ENCODE results near the gene SMG7.
A peak's percentile ranks its signal among the peaks of the same experiment; 100 is the strongest.

SMG7 gene

DNA sequence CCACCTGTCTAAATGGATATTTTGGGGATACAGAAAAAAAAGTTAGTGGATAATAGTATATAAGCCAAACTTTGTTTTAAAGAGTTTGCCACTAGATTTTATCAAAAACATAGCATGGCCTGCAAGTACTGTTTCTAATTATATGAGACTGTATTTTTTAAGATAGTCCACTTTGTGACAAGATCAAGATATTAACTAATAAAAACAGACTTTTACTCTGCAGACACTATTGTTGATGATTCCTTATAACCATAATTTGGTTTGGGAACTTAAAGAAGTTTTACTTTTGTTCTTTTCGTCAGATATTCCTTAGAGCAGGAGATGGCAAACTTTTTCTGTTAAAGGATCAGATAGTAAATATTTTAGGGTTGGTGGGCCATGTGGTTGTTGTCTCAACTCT is 36.4 kb downstream of the SMG7 start:
- DNase-seq (ENCODE audit: low spot score): no peak

DNA sequence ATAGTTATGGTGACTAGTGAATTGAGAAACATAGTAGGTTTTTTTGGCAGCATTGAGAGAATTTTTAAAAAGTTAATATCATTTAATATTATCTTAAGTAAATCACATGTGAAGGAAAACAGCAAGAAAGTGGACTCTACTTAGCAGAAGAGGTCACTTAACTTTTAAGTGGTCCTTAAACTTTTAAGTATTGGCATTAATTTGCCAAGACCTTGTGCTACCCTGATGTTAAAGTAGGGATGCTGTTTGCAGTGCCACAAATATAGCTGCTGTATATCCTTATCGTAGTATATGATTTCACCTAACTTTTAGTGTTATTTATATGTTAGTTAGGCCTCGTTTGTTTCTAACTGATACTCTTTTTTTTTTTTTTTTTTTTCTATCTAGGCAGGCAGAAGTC is 40.2 kb downstream of the SMG7 start:
- no peak for DNase-seq (ENCODE audit: low spot score)

DNA sequence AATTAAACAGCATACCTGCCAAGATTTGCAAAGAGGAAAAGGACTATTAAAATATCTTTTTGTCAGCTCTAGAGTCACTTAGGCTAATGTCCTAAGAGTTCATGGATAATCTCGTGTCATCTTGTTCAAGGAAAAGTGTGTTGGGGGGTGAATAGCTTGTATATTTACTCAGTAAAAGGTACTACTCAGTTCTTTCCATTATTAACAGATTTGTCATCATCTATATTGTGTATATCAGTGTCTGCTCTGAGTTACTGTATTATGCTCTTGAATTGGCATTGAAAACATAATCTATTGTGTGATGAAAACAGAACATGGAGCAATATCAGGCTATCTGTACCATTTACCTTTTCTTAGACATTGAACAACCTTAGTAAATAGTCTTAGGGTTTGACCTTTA is 41.9 kb downstream of the SMG7 start:
- no peak for DNase-seq (ENCODE audit: low spot score)

DNA sequence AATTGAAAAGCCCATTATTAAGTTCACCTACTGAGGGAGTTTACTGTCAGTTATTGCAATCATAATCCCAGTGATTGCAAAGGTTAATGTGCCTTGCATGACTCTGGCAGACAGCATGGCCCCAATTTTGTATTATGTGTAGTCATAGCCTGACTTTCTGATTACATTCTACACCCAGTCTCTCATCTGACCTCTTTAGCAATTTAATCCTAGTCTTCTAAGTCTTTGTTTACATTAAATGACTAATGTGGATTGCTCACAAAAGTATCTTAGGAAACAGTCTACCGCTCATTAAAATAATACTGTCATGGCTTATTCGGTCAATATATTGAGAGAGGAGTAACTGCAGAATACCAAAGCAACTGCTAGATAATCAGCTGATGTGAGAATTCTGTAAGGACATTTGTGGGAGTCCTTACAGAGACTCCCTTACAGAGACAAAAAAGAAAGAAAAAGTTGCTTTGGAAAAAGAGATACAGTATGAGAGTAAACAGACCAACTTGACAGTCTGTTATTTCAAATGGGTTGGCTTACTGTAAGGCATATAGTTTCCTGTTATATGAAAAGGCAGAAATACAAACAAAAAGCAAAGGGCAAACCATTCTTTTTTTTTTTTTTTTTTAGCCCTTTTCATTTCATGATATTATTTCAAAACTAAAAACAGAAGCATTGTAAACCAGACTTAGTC is 42.8 kb downstream of the SMG7 start:
- DNase-seq (ENCODE audit: low spot score): no peak

DNA sequence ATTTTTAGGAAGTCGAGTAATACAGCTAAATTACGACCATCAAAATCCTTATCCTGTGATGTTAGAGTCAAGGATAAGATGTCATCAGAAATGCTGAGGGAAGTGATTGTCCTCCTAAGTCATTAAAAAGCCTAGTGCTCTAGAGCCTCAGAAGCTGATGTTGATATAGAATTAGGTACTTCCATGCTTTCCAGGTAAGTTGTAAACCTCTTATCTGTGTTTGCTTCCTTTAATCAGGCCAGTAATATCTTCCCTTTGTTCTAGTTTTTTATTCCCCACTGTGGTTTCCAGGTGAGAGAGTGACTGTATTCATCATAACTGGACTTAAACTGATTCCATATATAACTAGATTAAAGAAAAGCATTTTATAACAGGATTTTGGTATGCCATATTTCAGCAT is 44.4 kb downstream of the SMG7 start:
- no peak for DNase-seq (ENCODE audit: low spot score)

DNA sequence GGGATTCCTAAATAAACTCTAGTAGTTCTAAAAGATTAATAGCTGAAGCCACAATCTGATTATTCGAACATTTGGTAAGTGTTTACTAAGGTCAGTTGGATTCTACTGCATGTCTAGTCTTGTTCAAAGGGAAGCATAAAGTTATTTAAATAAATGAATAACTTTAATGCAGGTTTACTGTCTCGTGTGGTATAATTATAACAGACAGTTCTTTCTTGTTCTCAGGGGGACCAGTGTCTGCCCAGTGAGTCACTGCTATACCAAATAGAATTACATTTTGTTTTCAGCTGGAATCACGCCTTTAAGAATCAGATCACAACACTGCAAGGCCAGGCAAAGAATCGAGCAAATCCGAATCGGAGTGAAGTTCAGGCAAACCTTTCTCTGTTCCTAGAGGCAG is 45.1 kb downstream of the SMG7 start:
- DNase-seq (ENCODE audit: low spot score): no peak

DNA sequence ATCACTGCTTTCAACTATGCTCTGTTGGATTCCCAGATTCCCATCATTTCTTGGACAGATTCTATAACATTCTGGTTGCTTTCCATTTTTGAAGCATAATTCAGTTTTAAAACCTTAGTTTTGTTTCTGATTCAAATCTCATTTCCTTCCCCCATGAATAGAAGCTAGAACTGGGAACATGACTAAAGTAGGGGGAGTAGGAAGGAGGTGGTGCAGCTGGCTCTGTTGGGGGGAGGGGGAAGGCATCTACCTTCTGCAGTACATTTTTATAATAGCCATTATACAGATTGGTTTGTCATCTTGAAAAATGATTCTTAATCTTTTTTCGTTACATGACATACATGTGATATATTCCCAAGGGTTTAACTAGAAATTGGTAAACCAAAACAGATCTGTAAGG is 48.1 kb downstream of the SMG7 start:
- no peak for DNase-seq (ENCODE audit: low spot score)

DNA sequence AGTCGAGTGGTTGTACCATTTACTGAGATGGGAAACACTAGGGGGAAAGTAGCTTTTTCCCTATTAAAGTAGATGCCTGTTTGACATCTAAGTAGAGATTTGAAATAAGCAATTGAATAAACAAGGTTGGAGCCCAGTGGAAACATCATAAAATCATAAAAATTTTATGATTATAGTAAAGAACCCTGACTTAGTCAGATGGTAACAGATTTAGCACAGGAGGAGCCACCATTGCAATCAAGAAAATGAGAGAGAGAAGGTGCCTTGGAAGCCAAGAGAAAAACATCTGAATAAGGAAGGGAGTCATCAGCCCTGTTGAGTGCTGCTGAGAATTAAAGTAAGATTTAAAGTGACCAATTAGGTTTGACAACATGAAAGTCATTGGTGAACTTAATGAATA is 49.8 kb downstream of the SMG7 start:
- no peak for DNase-seq (ENCODE audit: low spot score)

DNA sequence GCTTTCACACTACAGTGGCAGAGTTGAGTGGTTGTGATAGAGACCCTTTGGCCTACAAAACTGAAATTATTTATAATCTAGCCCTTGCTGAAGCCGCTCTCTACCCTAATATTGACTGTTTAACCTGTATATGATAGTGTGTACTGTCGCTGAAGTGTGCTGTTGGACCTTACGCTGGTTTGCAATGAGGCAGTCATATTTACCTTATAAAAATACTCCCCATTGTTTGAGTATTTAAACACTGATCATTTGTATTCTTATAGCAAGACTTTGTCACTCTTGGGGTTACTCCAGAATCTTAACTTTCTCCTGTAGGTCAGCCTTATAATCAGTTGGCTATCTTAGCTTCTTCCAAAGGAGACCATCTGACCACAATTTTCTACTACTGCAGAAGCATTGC is 56.3 kb downstream of the SMG7 start:
- no peak for DNase-seq (ENCODE audit: low spot score)

DNA sequence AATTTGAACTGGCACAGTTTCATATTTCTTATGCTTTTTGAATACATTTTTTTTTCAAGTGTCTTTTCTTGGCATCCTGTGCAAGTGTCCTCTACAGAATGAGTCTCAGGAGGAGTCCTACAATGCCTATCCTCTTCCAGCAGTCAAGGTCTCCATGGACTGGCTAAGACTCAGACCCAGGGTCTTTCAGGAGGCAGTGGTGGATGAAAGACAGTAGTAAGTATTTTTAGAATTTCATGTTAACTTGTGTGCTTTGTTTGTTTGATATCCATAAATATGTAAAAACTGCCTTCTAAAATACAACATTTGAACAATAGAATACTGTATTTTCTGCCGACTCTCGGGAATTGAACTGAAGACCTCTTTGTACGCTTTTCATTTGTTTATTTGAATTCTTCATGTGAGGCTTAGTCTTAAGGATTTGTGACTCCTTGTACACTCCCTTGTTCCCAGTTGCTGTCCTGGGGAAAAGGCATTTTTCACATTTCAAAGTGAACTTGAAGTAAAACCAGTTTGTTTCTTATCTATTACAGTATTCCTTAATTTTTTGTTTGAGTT is 61.4 kb downstream of the SMG7 start:
- DNase-seq (ENCODE audit: low spot score): no peak

DNA sequence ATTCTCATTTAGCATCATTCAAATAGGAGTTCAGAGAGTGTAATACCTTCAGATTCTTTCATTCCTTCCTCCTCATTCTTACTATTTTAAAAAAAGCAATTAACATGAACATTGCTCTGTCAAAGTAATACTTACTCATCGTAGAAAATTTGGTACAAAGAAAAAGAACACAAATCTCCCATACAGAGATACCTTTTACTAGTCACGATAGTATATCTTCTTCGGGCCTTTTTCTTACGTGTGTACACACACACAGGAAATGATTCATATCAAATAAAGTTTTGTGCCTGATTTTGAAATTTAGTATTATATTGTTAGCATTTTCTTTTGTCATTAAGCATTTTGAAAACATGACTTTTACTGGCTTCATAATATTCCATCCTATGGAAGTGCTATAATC is 65.1 kb downstream of the SMG7 start:
- no peak for DNase-seq (ENCODE audit: low spot score)

DNA sequence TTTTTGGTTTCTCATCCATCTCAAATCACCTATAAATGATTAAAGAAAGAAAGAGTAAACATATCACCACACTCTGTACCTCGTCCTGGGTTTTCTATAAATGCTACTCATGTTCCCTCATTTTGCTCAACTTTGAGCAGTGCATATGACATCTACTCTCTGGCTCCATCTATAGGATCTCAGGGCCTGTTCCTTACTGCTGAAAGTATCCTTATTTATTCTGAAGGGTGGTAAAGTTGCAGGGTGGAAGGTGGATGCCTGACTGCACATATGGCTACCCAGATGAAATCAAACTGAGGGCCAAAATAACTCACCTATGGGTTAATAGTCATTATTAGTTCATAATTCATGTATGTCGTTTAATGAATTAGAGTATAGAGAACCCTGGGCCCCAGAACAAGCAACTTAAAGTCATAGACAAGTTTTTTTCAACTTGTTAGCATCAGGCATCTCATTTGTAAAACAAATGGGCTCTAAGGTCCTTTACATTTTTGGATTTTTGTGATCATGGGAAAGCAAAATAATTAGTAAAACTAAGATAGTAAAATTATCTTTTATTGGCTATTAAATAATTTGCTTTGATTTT is 71.4 kb downstream of the SMG7 start:
- DNase-seq (ENCODE audit: low spot score): peak; percentile 38

DNA sequence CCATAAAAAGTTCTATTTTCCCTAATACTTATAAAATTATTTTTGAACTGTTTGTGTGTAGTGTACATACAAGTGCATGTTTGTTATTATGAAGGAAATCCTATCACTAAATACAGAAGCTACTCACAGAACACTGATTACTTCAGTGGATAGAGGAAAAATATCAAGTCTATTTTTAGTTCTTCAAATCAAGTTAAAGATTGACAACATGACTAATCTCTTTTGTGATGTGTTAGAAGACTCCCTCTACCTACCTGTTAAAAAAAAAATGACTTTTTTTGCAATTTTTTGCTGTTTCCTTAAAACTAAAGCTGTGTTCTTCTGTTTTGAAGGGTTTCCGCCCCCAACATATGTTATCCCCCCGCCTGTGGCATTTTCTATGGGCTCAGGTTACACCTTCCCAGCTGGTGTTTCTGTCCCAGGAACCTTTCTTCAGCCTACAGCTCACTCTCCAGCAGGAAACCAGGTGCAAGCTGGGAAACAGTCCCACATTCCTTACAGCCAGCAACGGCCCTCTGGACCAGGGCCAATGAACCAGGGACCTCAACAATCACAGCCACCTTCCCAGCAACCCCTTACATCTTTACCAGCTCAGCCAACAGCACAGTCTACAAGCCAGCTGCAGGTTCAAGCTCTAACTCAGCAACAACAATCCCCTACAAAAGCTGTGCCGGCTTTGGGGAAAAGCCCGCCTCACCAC is 72.4 kb downstream of the SMG7 start:
- peak; percentile 61 for DNase-seq (ENCODE audit: low spot score)

DNA sequence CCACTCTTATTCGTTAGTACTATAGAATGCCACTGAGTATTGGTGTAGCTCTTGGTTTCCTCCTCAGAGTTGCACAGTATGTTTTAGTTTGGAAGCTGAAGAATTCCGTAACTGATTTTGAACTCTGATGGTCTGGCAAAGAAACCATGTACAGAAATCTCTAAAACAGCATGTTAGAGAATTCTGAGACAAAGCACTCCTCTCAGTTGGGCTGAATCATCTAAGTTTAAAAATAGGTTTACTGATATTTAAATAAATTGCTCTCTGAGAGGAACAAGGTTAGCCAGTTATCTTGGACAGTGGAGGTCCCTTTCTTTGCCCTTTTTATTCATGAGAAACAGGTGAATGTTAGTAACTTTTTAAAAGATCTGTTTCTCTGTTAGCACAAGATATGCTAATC is 74.1 kb downstream of the SMG7 start:
- no peak for DNase-seq (ENCODE audit: low spot score)

DNA sequence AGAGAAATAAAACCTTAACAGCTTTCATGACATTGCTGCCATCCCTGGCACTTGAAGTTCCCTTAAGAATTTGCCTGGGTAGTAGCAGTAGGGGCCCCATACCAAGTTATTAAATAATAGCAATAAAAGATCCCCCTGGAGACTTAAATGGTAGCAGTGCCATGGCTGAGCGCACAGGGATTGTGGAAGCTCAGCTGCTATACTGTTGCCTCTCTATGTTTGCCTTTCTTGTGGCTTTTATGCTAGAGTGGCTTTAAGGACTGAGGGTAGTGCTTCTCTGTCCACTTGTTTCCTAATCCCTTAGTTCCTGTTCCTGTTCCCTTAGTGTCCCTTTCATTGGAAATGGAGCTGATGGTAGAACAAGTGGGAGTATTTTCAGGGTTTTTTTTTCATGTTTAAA is 75.8 kb downstream of the SMG7 start:
- DNase-seq (ENCODE audit: low spot score): no peak

DNA sequence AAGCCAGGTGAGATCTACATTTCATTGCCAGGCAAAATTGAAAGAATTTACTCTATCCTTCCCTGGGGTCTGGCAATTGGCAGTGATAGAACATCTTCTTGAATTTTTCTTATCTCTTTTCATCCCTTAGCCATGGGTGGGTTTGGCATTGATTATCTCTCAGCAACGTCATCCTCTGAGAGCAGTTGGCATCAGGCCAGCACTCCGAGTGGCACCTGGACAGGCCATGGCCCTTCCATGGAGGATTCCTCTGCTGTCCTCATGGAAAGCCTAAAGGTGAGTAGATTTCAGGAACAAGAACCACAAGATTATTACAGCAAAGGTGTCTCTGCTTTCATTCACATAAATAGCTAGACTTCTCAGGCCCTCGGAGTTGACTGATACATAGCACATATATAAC is 78.6 kb downstream of the SMG7 start:
- no peak for DNase-seq (ENCODE audit: low spot score)

DNA sequence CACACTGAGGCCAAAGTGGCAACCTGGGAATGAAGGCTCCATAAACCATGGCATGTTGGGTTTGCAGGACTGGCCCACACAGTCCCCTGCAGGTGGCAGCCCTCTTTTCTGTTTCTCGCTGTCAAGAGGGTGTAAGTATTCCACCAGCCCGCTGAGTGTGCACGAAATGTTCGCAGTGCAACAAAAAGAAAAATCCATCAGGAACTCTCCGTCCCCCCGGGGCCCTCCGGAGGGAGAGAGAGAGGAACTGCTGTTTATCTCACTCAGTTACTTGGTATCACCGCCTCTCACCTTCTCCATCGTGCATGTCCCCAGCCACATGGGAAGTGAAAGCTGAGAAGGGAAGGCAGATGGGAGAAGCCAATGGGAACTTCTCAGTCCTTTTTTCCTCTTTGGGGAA is 79.6 kb downstream of the SMG7 start:
- DNase-seq (ENCODE audit: low spot score): no peak

DNA sequence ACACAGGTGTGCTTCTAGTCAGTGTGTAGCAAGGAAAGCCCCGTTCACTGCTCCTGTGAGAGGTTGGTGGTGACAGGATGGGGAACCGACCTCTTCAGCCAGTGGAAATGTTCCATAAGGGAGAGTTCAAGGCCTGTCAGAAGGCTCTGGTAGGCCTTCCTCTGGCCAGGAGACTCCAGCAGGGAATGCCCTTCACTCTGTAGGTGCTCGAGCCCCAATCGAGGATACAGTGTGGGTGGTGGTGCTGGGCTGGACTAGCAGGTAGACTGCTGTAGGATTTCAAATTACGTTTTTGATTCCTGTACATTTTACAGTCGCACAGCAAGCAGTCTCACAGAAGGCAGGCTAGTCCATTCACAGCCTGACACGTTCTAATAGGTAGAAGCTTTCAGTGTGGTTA is 80.1 kb downstream of the SMG7 start:
- no peak for DNase-seq (ENCODE audit: low spot score)

DNA sequence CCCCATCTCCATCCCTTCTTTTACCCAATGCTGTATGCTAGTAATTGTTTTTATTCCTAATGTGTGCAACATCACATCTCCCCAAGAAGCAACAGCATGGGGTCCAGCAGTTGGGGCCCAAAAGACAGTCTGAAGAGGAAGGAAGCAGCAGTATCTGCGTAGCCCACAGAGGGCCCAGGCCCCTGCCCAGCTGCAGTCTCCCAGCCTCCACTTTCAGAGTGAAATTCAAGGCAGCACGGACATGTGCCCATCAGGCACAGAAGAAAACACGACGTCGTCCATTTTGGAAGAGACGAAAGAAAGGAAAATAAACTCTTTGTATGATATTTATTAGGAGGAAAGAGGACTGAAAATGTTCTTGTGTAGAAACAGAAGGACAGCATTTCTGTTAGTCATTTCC is 80.6 kb downstream of the SMG7 start:
- DNase-seq (ENCODE audit: low spot score): no peak

DNA sequence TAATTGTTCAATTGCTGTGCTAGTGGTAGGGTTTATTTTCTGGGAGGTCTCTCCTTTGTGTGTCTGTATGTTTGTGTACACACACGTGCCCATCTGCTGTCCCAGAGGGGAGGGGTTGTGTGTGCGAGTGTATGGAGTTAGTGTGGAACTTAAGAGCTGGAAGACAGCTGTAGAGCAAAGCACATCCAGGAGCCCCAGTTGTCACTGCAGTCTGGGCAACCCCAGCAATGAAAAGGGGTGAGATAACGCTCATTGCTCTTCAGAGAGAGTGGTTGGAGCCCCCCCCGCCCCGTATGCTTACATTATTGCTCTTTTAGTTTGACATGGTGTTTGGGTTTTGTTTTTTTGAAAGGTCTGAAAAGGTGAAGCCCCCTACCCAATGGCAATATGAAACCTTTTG is 81.0 kb downstream of the SMG7 start:
- no peak for DNase-seq (ENCODE audit: low spot score)

DNA sequence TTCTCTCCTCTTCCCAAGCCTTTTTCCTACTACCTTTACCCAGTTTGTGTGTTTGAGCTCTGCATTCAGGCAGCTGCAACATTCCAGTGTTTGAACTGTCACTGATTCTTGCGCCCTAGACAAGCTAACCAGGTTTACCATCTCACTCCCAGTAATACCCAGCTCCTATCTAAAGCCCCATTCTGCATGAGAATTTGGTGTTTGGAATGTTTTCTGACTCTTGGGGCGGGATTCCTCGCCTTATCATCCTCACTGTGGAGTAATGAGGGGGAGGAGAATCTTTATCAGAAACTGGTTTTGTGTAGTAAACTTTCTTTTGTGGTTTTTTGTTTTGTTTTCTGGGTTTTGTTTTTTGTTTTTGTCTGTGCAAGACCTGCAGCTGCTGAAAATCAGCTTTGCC is 81.5 kb downstream of the SMG7 start:
- no peak for DNase-seq (ENCODE audit: low spot score)

DNA sequence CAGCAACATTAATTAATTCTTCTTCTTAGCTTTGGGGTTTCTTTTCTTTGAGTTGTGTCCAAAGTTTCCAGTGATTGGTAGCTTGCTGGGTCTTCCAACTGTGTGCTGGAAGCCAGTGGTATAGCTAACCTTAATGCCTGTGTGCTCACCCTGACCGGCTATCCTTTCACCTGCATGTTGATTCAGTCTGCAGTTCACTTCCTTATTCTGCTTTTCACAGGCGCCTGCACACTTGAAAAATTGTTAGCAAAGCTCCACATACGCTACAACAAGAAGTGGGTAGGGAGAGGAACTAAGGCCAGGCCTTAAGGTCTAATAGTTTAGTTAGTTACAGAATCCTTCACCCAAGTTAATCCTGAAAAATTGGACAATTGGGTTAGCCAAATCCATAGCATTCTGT is 82.3 kb downstream of the SMG7 start:
- no peak for DNase-seq (ENCODE audit: low spot score)

DNA sequence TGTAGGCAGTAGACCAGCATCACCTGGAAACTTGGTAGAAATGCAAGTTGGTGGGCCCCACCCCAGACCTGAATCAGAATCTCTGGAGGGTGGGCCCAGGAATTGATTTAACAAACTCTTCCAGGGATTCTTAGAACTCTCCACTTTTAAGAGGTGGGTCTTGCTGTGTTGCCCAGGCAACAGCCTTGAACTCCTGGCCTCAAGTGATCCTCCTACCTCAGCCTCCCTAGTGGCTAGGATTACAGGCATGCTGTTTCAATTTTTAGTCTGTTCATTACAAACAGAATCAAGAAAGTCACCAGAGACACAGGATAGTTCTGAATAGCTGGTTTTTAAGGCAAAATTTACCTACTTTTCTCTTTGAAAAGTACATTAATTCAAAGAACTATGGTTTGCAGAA is 86.8 kb downstream of the SMG7 start:
- no peak for DNase-seq (ENCODE audit: low spot score)

DNA sequence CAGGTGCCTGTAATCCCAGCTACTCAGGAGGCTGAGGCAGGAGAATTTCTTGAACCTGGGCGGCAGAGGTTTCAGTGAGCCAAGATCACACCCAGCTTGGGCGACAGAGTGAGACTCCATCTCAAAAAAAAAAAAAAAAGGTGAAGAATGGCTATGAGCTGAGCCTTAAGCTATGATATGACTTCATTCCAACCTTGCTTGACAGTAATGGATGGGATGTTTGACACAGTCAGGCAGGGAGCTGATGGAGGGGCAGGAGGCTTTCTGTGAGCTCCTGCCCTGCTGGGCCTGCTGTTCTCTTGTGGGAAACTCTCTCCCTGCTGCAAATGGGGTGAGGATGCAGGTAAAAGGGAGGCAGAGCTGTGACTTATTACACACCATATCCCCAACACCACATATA is 90.4 kb downstream of the SMG7 start:
- DNase-seq (ENCODE audit: low spot score): no peak
